CD4-positive, alpha-beta T cell treated with Interleukin-10 for 1 hour (primary cell): Measurements from ENCODE around the gene CADM1.

Source experiments
- DNase-seq: peaks from one replicate; pipeline ENCODE4 v3.0.0-alpha.2; 2020

The CADM1 gene

GRCh38 chr11:115439969-115440540 is 64.2 kb downstream of the CADM1 start:
- DNase-seq: no peak

GRCh38 chr11:115439385-115439784 is 64.8 kb downstream of the CADM1 start:
- DNase-seq: no peak

GRCh38 chr11:115437902-115438575 is 66.2 kb downstream of the CADM1 start:
- no peak for DNase-seq

GRCh38 chr11:115430345-115430744 is 73.9 kb downstream of the CADM1 start:
- DNase-seq: no peak

- no peak for DNase-seq
These were observed 75.9 kb downstream of the CADM1 start for GRCh38 chr11:115428306-115428705.

GRCh38 chr11:115425816-115426215 is 78.4 kb downstream of the CADM1 start:
- no peak for DNase-seq

GRCh38 chr11:115425250-115425649 is 79.0 kb downstream of the CADM1 start:
- no peak for DNase-seq

GRCh38 chr11:115423728-115424459 is 80.3 kb downstream of the CADM1 start:
- no peak for DNase-seq

GRCh38 chr11:115421992-115422689 is 82.1 kb downstream of the CADM1 start:
- no peak for DNase-seq

GRCh38 chr11:115421352-115421991 is 82.7 kb downstream of the CADM1 start:
- no peak for DNase-seq

GRCh38 chr11:115420505-115420904 is 83.7 kb downstream of the CADM1 start:
- DNase-seq: no peak

- DNase-seq: no peak
These were observed 85.6 kb downstream of the CADM1 start for GRCh38 chr11:115418626-115419025.

- no peak for DNase-seq
These were observed 86.1 kb downstream of the CADM1 start for GRCh38 chr11:115418081-115418480.

GRCh38 chr11:115411120-115411519 is 93.1 kb downstream of the CADM1 start:
- DNase-seq: no peak

GRCh38 chr11:115409691-115410220 is 94.5 kb downstream of the CADM1 start:
- DNase-seq: no peak

GRCh38 chr11:115409116-115409670 is 95.0 kb downstream of the CADM1 start:
- no peak for DNase-seq

GRCh38 chr11:115408036-115408921 is 95.9 kb downstream of the CADM1 start:
- DNase-seq: no peak

GRCh38 chr11:115407496-115407895 is 96.7 kb downstream of the CADM1 start:
- DNase-seq: no peak

- DNase-seq: no peak
These were observed 97.8 kb downstream of the CADM1 start for GRCh38 chr11:115406404-115406803.

- DNase-seq: no peak
These were observed 105.7 kb downstream of the CADM1 start for GRCh38 chr11:115398333-115399080.

- no peak for DNase-seq
These were observed 107.7 kb downstream of the CADM1 start for GRCh38 chr11:115396533-115396932.
